NCI-H510A (cell line): ENCODE data around the gene MMEL1.
"Not testable (repeated sequence)": the region's sequence is repeated elsewhere in the genome, so short reads cannot be mapped to it uniquely, and the experiment has no call there.

Source experiments
- DNase-seq: peaks from one replicate; lab custom pipeline; 2025; lab: John Stamatoyannopoulos, UW

Gene MMEL1

GRCh38 chr1:2573250-2573920 lies 59.4 kb downstream of the MMEL1 start:
- no peak for DNase-seq

GRCh38 chr1:2571348-2571747 lies 61.5 kb downstream of the MMEL1 start:
- DNase-seq = no peak

- no peak for DNase-seq
Observed at GRCh38 chr1:2570332-2570731, 62.5 kb downstream of the MMEL1 start.

- DNase-seq = not testable (repeated sequence)
Observed at GRCh38 chr1:2569703-2570102, 63.1 kb downstream of the MMEL1 start.

- no peak for DNase-seq
Observed at GRCh38 chr1:2569060-2569459, 63.8 kb downstream of the MMEL1 start.

- DNase-seq = not testable (repeated sequence)
Observed at GRCh38 chr1:2568187-2568816, 64.5 kb downstream of the MMEL1 start.

GRCh38 chr1:2567083-2567679 lies 65.6 kb downstream of the MMEL1 start:
- no peak for DNase-seq

GRCh38 chr1:2566101-2567045 lies 66.4 kb downstream of the MMEL1 start:
- no peak for DNase-seq

- DNase-seq = no peak
Observed at GRCh38 chr1:2564815-2565374, 67.9 kb downstream of the MMEL1 start.

- DNase-seq = no peak
Observed at GRCh38 chr1:2564006-2564814, 68.6 kb downstream of the MMEL1 start.

GRCh38 chr1:2563205-2563604 lies 69.6 kb downstream of the MMEL1 start:
- DNase-seq = no peak

GRCh38 chr1:2561898-2562895 lies 70.6 kb downstream of the MMEL1 start:
- no peak for DNase-seq

- no peak for DNase-seq
Observed at GRCh38 chr1:2561446-2561845, 71.4 kb downstream of the MMEL1 start.

GRCh38 chr1:2560299-2561073 lies 72.3 kb downstream of the MMEL1 start:
- no peak for DNase-seq

- DNase-seq = no peak
Observed at GRCh38 chr1:2559509-2560298, 73.1 kb downstream of the MMEL1 start.

GRCh38 chr1:2558861-2559260 lies 74.0 kb downstream of the MMEL1 start:
- no peak for DNase-seq

GRCh38 chr1:2558420-2558819 lies 74.4 kb downstream of the MMEL1 start:
- DNase-seq = no peak
